HG02870 (cell line): ENCODE measurements around the gene PRDX3.
"Not testable (repeated sequence)": the region's sequence is repeated elsewhere in the genome, so short reads cannot be mapped to it uniquely, and the experiment has no call there.

Source experiments
- ATAC-seq: cut with Tn5 transposase; IDR thresholded peaks from one replicate; pipeline ENCODE4 v1.9.1; 2021; ENCODE audit warnings: mild to moderate bottlenecking, moderate library complexity; ENCODE audit not compliant: unreplicated experiment

Gene PRDX3

DNA sequence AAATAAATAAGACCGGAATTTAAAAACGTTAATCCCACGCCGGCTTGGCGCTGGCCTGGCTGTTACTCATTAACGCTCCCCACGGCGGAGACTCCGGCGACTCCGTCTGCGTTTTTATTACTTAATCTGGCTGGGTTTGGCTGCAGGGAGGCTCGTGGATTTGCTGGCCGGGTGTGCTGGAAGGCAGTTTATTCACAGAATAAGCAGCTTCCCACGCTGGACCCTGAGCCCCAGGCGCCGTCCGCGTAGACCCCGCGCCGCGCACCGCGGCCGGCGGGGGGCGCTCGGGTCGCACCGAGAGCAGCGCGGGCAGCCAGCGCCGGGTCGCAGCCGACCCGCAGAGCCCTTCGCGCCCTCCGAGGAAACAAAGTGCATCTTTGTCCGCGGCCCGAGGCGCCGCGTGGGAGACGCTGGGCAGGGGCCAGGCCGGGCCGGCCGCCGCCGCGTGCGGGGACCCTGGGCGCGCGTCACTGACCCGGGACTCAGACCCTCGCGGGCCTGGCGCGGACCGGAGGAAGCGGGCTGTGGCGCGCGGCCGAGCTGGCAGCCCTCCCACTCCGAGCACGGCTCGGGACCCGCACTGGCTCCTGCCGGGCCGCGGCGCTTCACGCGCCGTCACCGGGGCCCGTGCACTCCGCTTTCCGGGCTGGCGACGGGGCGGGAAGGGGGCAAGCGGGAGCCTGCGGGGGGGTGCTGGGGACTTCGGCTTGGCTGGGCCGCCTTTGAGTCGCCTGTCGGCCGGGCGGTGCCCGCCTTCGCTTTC, 28.2 kb upstream of the PRDX3 start:
- peak; percentile 53 for ATAC-seq

DNA sequence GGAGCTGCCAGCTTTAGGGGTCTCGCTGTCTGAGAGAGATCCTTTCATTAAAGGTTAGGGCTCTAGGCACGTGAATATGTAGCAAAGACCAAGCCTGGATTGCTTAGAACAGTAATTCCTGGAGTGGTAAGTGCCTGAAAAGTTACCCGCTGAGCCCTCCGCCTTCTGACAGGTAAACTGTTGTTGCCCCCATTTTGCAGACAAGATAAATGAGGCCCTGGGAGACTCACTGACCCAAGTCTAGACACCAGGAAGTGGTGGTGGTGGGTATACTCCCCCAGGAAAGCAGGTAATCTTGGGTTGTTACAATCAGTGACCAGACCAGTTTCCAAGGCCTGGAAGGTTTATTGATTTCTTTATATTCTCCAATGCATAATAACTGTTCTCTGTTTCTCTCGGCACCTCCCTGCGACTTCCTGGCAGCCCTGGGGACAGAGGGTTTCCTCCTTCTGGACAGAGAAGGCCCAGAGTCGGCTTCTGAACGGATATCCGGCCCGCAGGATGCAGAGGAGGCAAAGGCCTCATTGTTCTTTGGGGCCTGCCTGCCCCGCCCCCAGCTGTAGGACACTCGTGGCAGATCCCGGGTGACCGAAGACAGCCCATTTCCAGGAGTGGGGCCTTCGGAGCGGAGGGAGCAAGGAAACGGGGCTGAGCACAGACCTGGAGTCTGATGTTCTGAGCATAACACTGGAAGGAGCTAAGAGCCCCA, 27.4 kb upstream of the PRDX3 start:
- no peak for ATAC-seq

DNA sequence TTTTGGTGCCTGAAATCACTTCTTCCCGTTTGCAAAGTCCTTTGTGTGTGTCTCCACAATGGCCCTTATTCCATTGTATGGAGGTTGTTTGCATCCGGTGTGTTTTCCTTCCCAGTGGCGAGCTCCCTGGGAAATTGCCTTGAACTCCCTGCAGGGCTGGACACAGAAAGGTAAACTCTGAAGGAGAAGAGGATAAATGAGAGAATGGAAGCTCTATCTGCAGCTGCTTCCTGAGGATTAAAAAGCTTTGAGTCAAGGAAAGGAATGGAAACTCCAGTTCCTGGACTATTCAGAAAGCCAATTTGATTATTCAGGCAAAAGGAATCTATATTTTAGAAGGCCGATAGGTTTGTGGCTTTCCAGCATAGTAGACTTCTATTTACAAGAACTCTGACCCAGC, 24.4 kb upstream of the PRDX3 start:
- no peak for ATAC-seq

DNA sequence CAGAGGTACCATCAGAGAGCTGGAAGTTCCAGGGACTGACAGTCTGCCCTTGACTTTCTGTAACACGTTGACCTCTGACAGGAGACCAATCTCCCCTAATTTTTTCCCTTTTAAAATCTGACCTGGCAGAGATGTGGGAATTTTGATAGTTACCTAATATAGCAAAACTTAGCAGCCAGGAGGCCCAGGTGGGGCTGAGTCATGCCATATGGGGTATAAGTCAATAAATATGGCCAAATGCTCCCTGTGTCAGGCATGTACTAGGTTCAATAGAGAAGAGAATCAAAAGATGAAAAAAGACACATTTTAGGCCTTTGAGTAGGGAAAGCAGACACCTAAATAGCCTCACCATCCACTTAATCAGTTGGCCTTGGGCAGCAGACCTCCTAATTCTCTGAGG, 22.6 kb upstream of the PRDX3 start:
- no peak for ATAC-seq

DNA sequence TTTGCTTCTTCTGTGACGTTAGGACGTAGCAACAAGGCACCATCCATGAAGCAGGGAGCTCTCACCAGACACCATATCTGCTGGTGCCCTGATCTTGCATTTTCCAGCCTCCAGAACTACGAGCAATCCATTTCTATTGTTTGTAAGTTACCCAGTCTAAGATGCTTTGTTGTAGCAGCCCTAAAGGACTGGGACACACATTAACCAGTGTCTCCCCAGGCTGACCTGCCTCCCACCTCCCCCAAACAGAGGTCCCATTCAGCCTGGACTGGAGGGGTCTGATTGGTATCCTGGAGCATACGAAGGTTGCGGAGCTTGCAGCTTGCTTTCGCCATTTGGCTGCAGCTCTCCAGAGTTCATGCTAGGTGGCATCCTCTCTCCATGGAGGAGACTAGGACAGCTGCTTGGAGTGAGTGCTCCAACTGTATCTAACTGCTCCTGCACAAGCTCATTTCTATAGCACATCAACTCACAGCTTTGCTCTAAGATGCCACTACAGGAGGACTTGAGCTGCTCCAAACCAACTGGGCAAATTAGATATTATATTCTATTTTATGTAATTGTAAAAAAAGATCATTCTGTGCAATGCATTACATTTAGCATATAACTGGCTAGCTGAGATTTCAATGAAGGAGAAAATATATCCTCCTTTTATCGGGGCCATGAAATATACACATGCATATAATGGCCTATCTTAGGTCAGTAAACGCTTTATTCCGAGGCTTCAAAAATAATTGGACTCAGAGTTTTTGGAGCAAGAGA, 20.8 kb upstream of the PRDX3 start:
- no peak for ATAC-seq

DNA sequence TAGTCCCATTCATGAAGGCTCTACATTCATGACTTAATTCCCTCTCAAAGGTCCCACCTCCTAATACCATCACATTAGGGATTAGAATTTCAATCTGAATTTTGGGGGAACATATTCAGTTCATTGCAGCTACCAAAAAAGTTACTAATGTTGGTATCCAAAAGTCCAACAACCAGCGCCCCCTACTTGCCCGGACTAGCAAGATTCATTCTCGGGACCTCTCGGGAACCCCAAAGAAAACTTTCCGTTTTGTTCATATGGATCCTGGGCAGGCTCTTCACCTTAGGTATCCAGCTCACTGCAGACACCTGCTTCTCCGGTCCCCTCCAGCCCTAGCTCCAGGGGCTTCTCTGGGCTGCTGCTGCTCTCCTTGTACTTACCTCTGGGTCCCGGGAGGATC, 19.8 kb upstream of the PRDX3 start:
- no peak for ATAC-seq

DNA sequence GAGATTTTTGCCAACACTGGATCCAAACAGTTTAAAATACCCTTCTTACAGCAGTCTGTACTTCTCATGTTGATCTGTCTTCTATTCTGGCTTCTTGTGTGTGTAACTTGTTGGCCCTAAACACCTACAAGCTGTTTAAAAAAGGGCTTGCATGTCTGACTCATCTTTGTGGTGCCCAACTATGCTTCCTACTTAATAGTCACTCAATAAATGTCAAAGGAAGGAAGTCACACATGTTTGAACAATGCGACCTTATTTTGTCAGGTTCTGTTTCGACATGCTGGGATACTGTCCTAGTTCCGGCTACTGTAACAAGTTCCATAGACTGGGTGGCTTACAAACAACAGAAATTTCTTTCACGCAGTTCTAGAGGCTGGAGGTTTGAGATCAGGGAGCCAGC, 19.3 kb upstream of the PRDX3 start:
- ATAC-seq, result no peak

DNA sequence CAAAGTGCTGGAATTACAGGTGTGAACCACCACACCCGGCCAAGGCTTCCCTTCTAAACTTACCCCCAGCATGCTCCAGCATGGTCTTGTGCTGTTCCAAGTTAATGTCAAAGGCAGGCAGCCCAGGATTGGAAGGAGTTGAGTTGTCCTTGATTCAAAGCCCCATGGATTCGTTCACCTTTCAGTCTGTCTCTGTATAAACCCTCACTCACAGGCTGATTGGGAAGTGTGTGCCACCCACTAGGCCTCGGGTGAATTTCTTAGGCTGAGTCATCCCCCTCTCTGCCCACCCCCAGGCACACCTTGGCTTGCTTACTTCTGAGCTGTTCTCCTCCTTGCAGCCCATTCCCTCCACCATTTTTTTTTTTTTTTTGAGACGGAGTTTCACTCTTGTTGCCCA, 13.3 kb upstream of the PRDX3 start:
- ATAC-seq, result no peak

DNA sequence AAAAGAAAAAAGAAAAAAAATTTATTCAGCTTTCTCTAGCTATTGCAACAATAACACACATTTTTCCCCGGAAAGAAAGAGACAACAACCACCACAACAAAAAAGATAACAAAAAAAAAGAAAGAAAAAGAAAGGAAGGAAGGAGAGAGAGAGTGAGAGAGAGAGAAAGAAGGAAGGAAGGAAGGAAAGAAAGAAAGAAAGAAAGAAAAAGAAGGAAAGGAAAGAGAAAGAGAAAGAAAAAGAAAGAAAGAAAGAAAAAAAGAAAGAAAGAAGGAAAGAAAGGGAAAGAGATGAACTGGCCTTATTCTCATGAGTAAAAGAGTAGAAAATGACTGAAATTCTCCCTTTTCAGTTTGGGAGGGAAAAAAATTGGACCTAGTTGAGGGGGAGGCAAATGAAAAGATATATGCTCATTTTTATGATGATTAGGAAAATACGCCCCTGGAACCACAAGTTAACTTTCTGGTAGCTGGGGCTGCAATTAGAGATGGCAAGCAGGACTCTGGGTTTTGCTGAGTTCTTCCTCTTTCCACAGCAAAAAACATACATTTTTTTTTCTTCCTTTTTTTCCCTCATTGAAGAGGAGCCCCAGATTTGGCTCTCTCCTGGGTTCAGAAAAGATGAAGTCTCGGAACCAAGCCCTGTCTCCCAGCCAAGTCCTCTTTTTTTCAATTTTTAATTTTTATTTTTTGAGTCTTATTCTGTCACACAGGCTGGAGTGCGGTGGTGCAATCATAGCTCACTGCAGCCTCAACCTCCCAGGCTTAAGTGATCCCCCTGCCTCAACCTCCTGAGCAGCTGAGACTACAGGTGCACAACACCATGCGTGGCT, 12.6 kb upstream of the PRDX3 start:
- no peak for ATAC-seq

DNA sequence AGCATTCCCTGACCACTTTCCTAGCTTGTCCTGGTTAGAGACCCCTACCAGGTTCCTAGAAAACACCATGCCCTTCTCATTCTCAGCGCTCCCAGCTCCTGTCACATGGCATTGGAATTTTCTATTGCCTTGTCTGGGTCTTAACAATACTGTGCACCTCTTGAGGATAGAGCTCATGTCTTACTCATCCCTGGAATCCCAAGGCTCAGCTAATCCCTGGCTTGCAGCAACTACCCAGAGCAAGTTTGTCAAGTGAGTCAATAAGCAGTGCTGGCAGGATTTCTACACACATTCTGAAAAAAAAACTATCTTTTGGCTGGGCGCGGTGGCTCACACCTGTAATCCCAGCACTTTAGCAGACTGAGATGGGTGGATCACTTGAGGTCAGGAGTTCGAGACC, 11.7 kb upstream of the PRDX3 start:
- no peak for ATAC-seq

DNA sequence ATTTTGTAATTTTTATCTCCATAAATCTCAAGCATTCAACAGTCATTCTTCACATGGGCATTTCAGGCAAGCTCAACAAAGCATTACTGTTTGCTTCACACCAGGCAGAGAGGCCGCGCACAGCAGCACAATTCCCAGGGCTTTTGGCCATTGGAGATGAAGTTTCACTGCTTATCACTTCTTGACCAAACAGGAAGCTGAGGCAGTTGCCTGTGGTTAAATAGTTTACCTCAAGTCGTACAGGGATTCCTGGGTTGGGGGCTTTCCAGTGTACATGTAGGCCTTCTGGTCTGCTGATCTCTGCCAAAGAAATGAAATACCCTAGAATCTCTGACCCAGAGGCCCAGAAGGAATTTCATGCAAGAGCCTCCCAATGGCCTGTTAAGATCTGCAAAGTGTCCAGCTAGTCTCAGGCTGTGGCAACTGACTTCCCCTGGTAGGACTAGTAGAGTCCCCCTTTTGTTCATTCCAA, 11.2 kb upstream of the PRDX3 start:
- ATAC-seq, result peak; percentile 35

DNA sequence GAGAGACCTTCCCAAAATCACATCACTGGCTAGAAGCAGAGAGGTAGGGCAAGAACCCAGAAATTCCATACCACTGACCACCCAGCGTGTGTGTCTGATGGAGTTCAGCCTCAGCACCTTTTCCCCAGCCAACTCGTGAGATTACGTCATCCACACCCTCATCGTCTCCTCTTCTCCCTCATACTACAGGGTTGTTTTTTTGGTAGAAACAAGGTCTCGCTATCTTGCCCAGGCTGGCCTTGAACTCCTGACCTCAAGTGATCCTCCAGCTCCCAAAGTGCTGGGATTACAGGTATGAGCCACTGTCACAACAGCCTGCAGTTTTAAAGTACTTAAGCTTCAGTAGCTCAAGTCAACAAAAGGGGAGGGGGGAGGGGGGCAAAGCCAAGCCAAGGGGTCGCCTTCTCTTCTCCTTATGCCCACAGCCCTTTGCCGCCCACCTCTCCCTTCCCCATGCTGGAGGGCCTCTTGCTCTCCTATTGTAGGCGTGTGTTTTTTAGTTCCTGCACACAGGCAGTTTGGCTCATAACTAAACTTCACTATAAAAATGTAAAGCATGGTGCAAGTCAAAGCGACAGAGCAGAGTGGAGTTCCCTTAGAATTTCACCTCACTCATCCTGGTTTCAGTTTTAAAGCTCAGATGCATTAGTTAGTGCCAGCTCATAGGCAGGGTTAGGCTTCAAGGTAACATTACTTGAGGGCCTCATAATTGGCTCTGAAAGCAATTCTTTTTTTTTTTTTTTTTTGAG, 5.2 kb upstream of the PRDX3 start:
- no peak for ATAC-seq

DNA sequence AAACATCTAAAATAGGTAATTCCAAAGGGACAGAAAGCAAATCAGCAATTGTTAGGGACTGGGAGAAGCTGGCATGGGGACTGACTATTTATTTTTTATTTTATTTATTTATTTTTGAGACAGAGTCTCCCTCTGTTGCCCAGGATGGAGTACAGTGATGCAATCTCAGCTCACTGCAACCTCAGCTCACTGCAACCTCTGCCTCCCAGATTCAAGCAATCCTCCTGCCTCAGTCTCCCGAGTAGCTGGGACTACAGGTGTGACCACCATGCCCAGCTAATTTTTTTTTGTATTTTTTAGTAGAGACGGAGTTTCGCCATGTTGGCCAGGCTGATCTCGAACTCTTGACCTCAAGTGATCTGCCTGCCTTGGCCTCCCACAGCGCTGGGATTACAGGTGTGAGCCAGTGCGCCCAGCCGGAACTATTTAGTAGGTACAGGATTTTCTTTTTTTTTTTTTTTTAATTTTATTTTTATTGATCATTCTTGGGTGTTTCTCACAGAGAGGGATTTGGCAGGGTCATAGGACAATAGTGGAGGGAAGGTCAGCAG, 2.3 kb upstream of the PRDX3 start:
- ATAC-seq, result not testable (repeated sequence)

DNA sequence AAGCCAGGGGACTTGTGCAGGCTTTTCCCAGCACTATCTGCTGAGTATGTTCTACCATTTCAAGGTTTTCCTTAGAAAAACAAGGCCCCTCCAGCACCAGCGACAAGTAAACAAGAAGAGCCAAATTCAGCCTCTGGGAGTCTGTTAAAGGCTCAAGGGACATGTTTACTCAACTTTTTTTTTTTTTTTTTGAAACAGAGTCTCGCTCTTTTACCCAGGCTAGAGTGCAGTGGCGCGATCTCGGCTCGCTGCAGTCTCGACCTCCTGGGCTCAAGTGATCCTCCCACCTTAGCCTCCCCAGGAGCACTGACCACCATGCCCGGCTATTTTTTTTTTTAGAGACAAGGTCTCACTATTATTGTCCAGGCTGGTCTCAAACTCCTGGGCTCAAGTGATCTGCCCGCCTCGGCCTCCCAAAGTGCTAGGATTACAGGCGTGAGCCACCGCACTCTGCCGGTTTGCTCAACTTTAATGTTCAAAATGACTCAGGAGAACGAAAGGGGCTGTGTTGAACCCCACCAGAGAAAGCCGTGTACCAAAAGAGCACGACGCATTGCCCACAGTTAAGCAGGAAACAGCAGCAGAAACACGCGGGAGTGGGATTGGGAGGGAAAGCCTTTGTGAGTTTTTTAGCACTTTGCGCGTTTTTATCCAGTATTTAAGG, 772 bp downstream of the PRDX3 start:
- ATAC-seq, result no peak

DNA sequence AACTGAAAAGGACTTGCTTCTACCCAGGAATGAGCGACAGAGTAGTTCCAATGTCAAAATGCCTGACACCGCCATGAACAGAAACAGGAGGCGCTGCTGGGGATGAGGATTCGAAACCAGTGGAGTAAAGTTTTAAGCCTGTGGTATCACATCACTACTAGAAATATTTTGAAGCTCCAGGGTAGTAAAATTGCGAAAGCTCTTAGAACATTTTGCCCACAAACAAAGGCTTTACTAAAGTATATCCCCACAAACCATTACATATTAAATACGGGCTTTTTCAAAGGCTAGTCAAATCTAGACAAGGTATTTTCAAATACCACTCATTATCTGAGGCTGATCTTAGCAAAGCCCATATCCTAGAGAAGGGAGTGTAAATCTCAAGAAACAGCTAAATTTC, 2.4 kb downstream of the PRDX3 start:
- ATAC-seq, result peak; percentile 42

DNA sequence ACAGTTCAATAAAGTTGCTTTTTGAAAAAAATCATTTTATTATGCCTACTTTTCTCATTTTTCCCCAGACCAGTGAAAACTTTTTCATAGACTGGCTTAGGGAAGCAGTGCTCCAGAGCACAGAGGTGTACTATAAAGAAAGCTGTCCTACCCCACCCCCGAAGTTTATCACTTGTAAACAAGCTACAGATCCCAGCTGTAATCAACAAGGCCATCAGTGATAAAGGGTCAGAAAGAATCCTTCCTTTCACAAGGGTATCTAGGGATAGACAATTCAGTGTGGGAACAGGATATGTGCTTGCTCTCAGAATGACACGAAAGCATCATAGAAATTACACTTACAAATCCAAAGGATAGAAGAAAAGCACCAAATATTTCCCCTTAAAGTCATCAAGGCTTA, 4.5 kb downstream of the PRDX3 start:
- ATAC-seq, result no peak

DNA sequence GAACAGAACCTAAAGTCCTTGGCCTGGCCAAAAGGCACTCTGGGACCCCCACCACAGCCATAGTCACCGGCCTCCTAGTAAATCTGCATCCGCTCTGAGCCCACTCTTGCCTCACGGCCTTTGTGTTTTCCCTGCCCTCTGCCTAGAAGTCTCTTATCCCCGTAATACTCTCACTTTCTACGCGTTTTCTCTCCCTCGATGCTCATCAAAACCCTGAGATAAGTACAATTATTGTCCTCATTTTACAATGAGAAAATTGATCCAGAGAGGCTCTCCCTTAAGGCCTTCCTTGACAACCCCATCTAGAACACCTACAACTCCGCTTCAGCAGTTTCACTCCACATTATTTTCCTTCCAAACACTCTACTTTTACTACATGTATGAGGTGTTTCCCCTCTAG, 11.6 kb downstream of the PRDX3 start:
- no peak for ATAC-seq

DNA sequence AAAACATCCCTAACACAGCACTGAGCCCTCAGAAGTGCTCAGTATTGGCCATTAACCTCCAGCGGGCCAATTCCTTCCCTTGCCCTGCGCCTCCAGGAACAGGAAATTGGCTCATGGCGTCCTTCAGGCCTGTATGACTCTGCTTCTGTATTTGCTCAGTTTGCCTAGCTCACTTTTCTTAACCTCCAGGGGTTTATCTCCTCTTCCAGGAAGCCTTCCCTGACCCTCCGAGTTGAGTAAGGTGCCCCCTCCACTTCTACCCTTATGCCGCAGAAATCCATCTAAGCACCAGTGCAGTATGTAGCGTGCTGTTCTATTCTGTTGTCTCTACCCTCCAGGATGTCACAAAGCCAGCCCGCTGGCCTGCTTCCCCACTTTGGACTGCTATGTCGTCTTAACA, 12.0 kb downstream of the PRDX3 start:
- no peak for ATAC-seq

DNA sequence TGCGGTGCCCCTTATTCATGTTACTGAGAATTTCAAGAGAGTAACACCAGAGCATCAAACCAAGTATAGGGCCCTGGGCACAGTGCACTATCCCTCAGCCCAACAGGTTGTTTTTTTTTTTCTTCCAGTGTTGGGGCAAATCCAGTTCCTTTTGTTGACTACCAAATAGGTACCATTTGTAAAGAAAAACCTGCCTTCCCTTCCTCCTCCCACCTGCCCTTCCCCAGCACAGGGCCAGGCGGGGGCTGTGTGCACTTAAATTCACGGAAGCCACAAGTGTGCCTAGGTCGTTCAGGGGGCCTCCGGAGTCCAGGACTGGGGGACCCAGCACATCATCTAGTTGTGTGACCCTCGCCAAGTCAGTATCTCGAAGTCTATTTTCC, 12.5 kb downstream of the PRDX3 start:
- ATAC-seq, result peak; percentile 9
